Naive B cell (primary cell): ENCODE results near the gene ZKSCAN5. TPM values are rescaled to one million over a fixed set of nuclear protein-coding genes. Genes with fewer than 3 reads are reported as not detected.
"Not testable (repeated sequence)": the region's sequence is repeated elsewhere in the genome, so short reads cannot be mapped to it uniquely, and the experiment has no call there.

Experiments
- ATAC-seq, 2 donors: fragments of 150-1000 bp; cut with Tn5 transposase; 2 replicates each; pipeline ENCODE4 v1.10.0; 2021; ENCODE audit warnings: low read depth in 2 of 2, mild to moderate bottlenecking in 2 of 2, moderate library complexity in 2 of 2
- DNase-seq: peaks from one replicate; pipeline ENCODE4 v3.0.0; 2022
- H3K27ac Mint-ChIP-seq, 6 donors: one replicate each; pipeline ENCODE4 v1.8.0; 2020 to 2022; ENCODE audit warnings: mild to moderate bottlenecking in 6 of 6, mixed read lengths in 6 of 6, moderate library complexity in 5 of 6, inconsistent platforms in 2 of 6
- H3K27me3 Mint-ChIP-seq, 3 donors: one replicate each; pipeline ENCODE4 v1.8.0; 2021 to 2022; ENCODE audit warnings: mixed read lengths in 3 of 3, mild to moderate bottlenecking in 1 of 3
- H3K36me3 Mint-ChIP-seq, 2 donors: one replicate each; pipeline ENCODE4 v1.8.0; 2020 to 2022; ENCODE audit warnings: mixed read lengths in 2 of 2, inconsistent platforms in 1 of 2, mild to moderate bottlenecking in 1 of 2
- H3K4me1 Mint-ChIP-seq, 3 donors: one replicate each; pipeline ENCODE4 v1.8.0; 2020 to 2022; ENCODE audit warnings: mixed read lengths in 3 of 3, inconsistent platforms in 1 of 3, mild to moderate bottlenecking in 1 of 3, moderate library complexity in 1 of 3
- H3K4me3 Mint-ChIP-seq, 8 donors: one replicate each; pipeline ENCODE4 v1.8.0; 2020 to 2022; ENCODE audit warnings: mild to moderate bottlenecking in 8 of 8, mixed read lengths in 8 of 8, moderate library complexity in 8 of 8, inconsistent platforms in 2 of 8
- H3K9me3 Mint-ChIP-seq, 7 donors: one replicate each; pipeline ENCODE4 v1.8.0; 2020 to 2022; ENCODE audit warnings: mixed read lengths in 7 of 7, mild to moderate bottlenecking in 5 of 7, inconsistent platforms in 2 of 7, moderate library complexity in 1 of 7
- polyA plus RNA-seq, 6 donors: library from polyadenylated mRNA; unstranded; fragments of 300-500 nt; fragmentation: Illumina TruSeq; gene quantifications; one replicate each; pipeline ENCODE4 v1.2.3, GENCODE V29; 2021; ENCODE audit warnings: low read depth in 6 of 6

Gene ZKSCAN5
- polyA plus RNA-seq, 6 donors from 2014 or later = 2.8 to 8.1 (median 4.2) TPM

GRCh38 chr7:99499721-99500636 is 4.5 kb upstream of the ZKSCAN5 start, which contains the start of gene ZNF394:
TSS of gene ZNF394 (minus strand) at chr7:99500281. CDS start at chr7:99500093, 188 bp downstream.
- Mint-ChIP-seq H3K9me3 (peaks cover 0 to 2% (median 0%) of the 10 kb centered on the region in 7 donors), H3K27me3 (no peaks in the 10 kb centered on the region), H3K4me1 (peaks cover 16 to 44% (median 27%) of the 10 kb centered on the region in 3 donors), H3K4me3 (peak within 1 kb of the TSS; percentile 95 to 100 (median 99)), H3K36me3 (peaks cover 5 to 16% of the 10 kb centered on the region in 2 donors), H3K27ac (peak within 1 kb of the TSS; percentile 99 to 100 (median 99))
- DNase-seq = peak; percentile 86
- ATAC-seq = peak; percentile 47 to 49

DNA sequence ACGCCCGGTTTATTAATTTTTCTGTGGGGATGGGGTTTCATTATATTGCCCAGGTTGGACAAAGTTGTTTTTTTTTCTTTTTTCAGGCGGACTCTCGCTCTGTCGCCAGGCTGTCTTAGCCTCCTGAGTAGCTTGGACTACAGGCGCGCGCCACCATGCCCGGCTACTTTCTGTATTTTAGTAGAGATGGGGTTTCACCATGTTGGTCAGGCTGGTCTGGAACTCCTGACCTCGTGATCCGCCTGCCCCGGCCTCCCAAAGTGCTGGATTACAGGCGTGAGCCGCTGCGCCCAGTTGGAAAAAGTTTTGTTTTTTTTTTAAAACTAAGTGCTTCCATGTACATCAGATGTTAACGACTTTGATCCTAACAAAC is 3.8 kb upstream of the ZKSCAN5 start:
- H3K27me3 Mint-ChIP-seq = no peaks in the 10 kb centered on the region
- ATAC-seq (no peak), DNase-seq (no peak)
- peaks cover 5 to 16% of the 10 kb centered on the region in 2 donors for H3K36me3 Mint-ChIP-seq
- H3K4me1 Mint-ChIP-seq = peaks cover 19 to 46% (median 28%) of the 10 kb centered on the region in 3 donors
- no peaks in the 10 kb centered on the region for H3K9me3 Mint-ChIP-seq
- peak overlapping the region; percentile 95 to 100 (median 99) for H3K4me3 Mint-ChIP-seq
- peak overlapping the region; percentile 99 to 100 (median 99) for H3K27ac Mint-ChIP-seq

DNA sequence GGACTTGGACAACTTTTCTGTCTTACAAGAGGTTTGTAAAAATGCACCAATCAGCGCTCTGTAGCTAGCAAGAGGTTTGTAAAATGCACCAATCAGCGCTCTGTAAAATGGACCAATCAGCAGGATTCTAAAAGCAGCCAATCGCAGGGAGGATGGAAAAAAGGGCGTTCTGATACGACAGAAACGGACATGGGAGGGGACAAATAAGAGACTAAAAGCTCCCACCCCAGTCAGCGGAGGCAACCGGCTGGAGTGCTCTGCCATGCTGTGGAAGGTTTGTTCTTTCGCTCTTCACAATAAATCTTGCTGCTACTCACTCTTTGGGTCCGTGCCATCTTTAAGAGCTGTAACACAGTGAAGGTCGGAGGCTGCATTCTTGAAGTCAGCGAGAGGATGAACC is 3.2 kb upstream of the ZKSCAN5 start:
- H3K27ac Mint-ChIP-seq = peak overlapping the region in 1 of 6 donors; percentile 39
- H3K4me1 Mint-ChIP-seq = peaks cover 25 to 48% (median 34%) of the 10 kb centered on the region in 3 donors

DNA sequence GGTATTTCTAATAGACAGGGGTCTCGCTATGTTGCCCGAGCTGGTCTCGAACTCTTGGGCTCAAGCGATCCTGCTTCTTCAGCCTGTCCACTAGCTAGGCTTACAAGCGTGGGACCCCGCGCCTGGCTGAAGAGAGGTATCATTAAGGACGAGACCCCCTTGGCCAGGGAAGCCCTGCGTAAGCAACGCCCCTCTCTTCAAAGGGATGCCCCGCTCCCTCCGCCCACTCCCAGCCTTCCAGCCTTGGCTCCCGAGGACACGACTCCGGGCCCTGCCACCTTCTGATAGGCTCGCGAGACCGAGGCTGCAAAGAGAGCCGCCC is 220 bp upstream of the ZKSCAN5 start:
- DNase-seq (no peak), ATAC-seq (no peak)
- Mint-ChIP-seq H3K27ac (peak overlapping the region; percentile 82 to 100 (median 98)), H3K9me3 (no peaks in the 10 kb centered on the region), H3K27me3 (no peaks in the 10 kb centered on the region), H3K4me1 (peaks cover 18 to 45% (median 27%) of the 10 kb centered on the region in 3 donors), H3K4me3 (peak overlapping the region; percentile 81 to 100 (median 100)), H3K36me3 (peaks cover 0 to 8% of the 10 kb centered on the region in 2 donors)

More for the DNA sequence above, 3.2 kb upstream of the ZKSCAN5 start:
- Mint-ChIP-seq H3K36me3 (peaks cover 2 to 16% of the 10 kb centered on the region in 2 donors), H3K4me3 (peak overlapping the region; percentile 57 to 100 (median 98))
- DNase-seq, ATAC-seq, H3K27me3 Mint-ChIP-seq, H3K9me3 Mint-ChIP-seq: not testable (repeated sequence)

DNA sequence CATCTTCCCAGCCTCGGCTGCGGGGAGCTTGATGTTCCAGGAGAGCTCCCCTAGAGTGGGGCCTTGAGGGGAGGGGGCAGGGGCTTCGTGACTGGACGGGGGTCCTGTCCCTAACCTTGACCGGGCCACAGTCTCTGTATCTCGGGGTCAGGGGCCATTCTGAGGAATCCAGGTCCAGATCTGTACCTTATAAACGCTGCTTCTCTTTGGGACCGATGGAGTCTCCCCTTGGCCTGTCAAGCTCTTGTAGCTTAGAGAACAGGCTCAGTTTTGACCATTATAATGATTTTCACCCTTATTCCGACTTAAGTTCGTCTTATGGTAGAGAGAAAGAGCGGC is 831 bp downstream of the ZKSCAN5 start:
- Mint-ChIP-seq H3K27ac (peak overlapping the region; percentile 82 to 100 (median 98)), H3K4me3 (peak overlapping the region; percentile 81 to 100 (median 100)), H3K27me3 (no peaks in the 10 kb centered on the region), H3K9me3 (no peaks in the 10 kb centered on the region), H3K36me3 (peaks cover 0 to 2% of the 10 kb centered on the region in 2 donors), H3K4me1 (peaks cover 18 to 38% (median 18%) of the 10 kb centered on the region in 3 donors)
- DNase-seq (no peak), ATAC-seq (no peak)

- Mint-ChIP-seq H3K27ac (no peak overlapping the region), H3K4me1 (peaks cover 8 to 10% (median 10%) of the 10 kb centered on the region in 3 donors), H3K9me3 (no peaks in the 10 kb centered on the region), H3K36me3 (peaks cover 4 to 21% of the 10 kb centered on the region in 2 donors), H3K4me3 (no peak overlapping the region), H3K27me3 (no peaks in the 10 kb centered on the region)
- no peak for ATAC-seq
- no peak for DNase-seq
These were observed 9.6 kb downstream of the ZKSCAN5 start for GRCh38 chr7:99514050-99514449.

GRCh38 chr7:99521399-99521798 is 16.9 kb downstream of the ZKSCAN5 start:
- H3K4me3 Mint-ChIP-seq = no peak overlapping the region
- ATAC-seq = no peak
- H3K36me3 Mint-ChIP-seq = peaks cover 18 to 19% of the 10 kb centered on the region in 2 donors
- peaks cover 0 to 8% (median 7%) of the 10 kb centered on the region in 3 donors for H3K4me1 Mint-ChIP-seq
- no peaks in the 10 kb centered on the region for H3K9me3 Mint-ChIP-seq
- no peaks in the 10 kb centered on the region for H3K27me3 Mint-ChIP-seq
- DNase-seq = no peak
- no peak overlapping the region for H3K27ac Mint-ChIP-seq

GRCh38 chr7:99525713-99526440 is 21.4 kb downstream of the ZKSCAN5 start:
- Mint-ChIP-seq H3K9me3 (peaks cover 0 to 21% (median 14%) of the 10 kb centered on the region in 7 donors), H3K4me1 (peaks cover 2 to 8% (median 7%) of the 10 kb centered on the region in 3 donors), H3K36me3 (peaks cover 26 to 35% of the 10 kb centered on the region in 2 donors), H3K27ac (peak overlapping the region in 4 of 6 donors; percentile 15 to 81 (median 53)), H3K4me3 (no peak overlapping the region), H3K27me3 (no peaks in the 10 kb centered on the region)
- DNase-seq (no peak), ATAC-seq (no peak)

DNA sequence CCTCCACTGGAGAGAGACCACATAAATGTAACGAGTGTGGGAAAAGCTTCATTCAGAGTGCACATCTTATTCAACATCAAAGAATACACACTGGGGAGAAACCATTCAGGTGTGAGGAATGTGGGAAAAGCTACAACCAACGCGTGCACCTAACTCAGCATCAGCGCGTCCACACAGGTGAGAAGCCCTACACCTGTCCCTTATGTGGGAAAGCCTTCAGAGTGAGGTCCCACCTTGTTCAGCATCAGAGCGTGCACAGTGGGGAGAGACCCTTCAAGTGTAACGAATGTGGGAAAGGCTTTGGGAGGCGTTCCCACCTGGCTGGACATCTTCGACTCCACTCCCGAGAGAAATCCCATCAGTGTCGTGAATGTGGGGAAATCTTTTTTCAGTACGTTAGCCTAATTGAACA is 26.9 kb downstream of the ZKSCAN5 start:
- peaks cover 42 to 44% of the 10 kb centered on the region in 2 donors for H3K36me3 Mint-ChIP-seq
- peaks cover 0 to 5% (median 2%) of the 10 kb centered on the region in 3 donors for H3K4me1 Mint-ChIP-seq
- H3K27ac Mint-ChIP-seq = no peak overlapping the region
- H3K27me3 Mint-ChIP-seq = no peaks in the 10 kb centered on the region
- peaks cover 6 to 48% (median 42%) of the 10 kb centered on the region in 7 donors for H3K9me3 Mint-ChIP-seq
- H3K4me3 Mint-ChIP-seq = no peak overlapping the region
- ATAC-seq (no peak), DNase-seq (no peak)

- Mint-ChIP-seq H3K9me3 (peaks cover 11 to 49% (median 34%) of the 10 kb centered on the region in 7 donors), H3K4me1 (peaks cover 0 to 5% (median 0%) of the 10 kb centered on the region in 3 donors), H3K27ac (no peak overlapping the region), H3K27me3 (no peaks in the 10 kb centered on the region), H3K4me3 (no peak overlapping the region), H3K36me3 (peaks cover 23 to 29% of the 10 kb centered on the region in 2 donors)
- DNase-seq (no peak), ATAC-seq (no peak)
These were observed 31.2 kb downstream of the ZKSCAN5 start for GRCh38 chr7:99535667-99536066.

DNA sequence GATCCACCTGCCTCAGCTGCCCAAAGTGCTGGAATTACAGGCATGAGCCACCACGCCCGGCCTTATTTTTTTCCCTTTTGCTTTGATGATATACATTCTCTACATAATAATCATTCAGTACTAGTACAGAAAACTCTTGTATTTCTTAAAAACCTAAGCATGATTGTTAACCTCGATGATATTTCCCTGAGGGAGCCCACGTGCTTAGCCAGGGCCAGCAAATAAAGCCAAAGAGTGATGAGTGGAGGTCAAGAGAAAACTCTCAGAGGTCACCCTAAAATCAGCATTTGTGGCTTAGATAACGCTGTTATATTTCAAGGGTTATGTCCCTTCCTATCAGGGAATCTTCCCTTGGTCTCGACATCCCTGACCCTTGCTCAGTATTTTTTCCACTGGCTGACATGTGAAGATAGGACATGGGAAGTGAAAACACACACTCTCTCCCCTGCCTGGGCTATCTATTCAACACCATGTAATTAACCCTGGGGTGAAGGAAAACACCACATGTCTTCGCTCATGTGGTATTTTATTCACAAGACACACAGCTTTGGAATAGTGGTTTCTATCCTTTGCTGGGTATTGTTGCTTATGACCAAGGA is 34.9 kb downstream of the ZKSCAN5 start:
- Mint-ChIP-seq H3K4me3 (no peak overlapping the region), H3K27me3 (no peaks in the 10 kb centered on the region), H3K36me3 (peaks cover 0 to 7% of the 10 kb centered on the region in 2 donors), H3K27ac (no peak overlapping the region), H3K9me3 (peaks cover 4 to 30% (median 13%) of the 10 kb centered on the region in 7 donors), H3K4me1 (no peaks in the 10 kb centered on the region)
- ATAC-seq = no peak
- DNase-seq = no peak

GRCh38 chr7:99540542-99540941 is 36.1 kb downstream of the ZKSCAN5 start:
- H3K36me3 Mint-ChIP-seq = peaks cover 0 to 7% of the 10 kb centered on the region in 2 donors
- no peak overlapping the region for H3K4me3 Mint-ChIP-seq
- ATAC-seq (no peak), DNase-seq (no peak)
- no peaks in the 10 kb centered on the region for H3K27me3 Mint-ChIP-seq
- no peak overlapping the region for H3K27ac Mint-ChIP-seq
- H3K4me1 Mint-ChIP-seq = no peaks in the 10 kb centered on the region
- H3K9me3 Mint-ChIP-seq = peaks cover 4 to 29% (median 13%) of the 10 kb centered on the region in 7 donors

GRCh38 chr7:99541212-99541611 is 36.8 kb downstream of the ZKSCAN5 start:
- Mint-ChIP-seq H3K4me1 (no peaks in the 10 kb centered on the region), H3K9me3 (peaks cover 4 to 29% (median 13%) of the 10 kb centered on the region in 7 donors), H3K27ac (no peak overlapping the region), H3K36me3 (peaks cover 0 to 7% of the 10 kb centered on the region in 2 donors), H3K27me3 (no peaks in the 10 kb centered on the region), H3K4me3 (peak overlapping the region in 1 of 8 donors; percentile 22)
- DNase-seq (no peak), ATAC-seq (no peak)
